NOMO-1 (cell line): ENCODE measurements around the gene ITGA2.
"Not testable (repeated sequence)": the region's sequence is repeated elsewhere in the genome, so short reads cannot be mapped to it uniquely, and the experiment has no call there.

Experiments used
- DNase-seq, 2 experiments: peaks; one replicate each; lab custom pipeline; 2025; ENCODE audit not compliant: unreplicated experiment in 2 of 2; lab: John Stamatoyannopoulos, UW

Gene ITGA2

DNA sequence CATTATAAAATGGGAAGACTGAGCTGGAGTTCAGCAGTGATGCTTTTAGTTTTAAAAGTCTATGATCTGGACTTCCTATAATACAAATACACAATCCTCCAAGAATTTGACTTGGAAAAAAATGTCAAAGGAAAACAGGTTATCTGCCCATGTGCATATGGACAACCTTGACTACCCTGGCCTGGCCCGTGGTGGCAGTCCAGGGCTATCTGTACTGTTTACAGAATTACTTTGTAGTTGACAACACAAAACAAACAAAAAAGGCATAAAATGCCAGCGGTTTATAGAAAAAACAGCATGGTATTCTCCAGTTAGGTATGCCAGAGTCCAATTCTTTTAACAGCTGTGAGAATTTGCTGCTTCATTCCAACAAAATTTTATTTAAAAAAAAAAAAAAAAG is 103.1 kb downstream of the ITGA2 start:
- DNase-seq = no peak

DNA sequence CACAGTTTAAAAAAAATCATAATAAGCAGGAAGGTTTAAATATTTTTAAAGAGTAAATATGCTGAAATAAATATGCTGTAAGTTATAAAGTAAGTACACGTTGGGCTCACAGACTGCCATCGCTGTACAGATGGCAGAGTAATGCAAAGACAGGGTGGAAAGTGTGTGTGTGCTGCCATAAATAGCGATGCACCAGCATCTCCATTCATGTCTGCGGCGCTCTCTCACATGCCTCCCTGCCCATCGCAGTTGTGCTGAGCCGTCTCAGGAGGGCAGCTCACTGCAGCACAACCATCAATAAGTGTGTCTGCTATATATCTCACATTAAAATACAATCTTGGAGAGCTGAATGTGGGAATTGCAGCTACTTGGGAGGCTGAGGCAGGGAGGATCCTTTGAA is 106.1 kb downstream of the ITGA2 start:
- no peak for DNase-seq

DNA sequence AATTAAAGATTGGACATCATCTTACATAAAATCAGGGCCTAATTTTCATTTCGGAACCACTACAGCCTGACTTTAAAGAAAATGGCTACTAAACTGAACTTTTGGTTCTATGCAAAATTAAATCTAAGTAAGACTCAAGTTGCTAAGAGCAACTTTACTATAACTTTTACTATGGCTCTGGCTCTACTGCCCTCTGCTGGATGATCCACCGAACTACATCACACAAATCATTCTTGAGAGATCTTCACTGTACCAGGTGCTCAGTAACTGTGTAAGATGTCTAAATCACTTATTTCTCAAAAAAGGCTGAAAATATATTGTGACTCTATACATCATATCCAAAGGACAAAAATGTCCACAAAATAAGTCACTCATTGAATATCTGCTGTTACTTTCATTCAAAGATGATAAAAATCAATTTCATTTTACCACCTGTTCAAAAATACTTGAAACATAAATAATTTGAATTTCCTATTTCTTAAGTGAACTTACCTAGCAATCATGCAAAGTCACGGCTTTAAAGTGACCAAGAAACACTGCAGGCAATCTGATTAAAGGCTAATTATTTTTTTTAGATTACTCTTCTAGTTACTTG is 106.9 kb downstream of the ITGA2 start:
- peak; percentile 16 to 45 for DNase-seq

DNA sequence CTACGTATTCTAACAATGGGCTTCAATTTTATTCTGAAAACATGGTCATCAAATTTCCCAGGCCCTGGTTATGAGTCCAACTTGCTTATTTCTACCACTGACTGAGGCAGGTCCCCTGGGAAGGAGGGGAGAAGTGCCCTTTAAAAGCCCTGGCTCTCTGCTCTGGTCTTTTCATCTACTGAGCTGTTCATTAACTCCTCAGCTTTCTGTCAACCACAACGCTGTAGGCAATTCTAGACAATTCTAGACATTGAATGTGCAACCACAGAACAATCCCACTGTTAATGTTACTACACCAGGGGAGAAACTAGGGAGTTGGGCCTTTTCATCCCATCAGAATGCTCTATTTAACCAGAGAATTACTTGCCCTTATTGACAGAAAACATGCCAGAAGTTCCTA is 110.4 kb downstream of the ITGA2 start:
- DNase-seq = no peak

DNA sequence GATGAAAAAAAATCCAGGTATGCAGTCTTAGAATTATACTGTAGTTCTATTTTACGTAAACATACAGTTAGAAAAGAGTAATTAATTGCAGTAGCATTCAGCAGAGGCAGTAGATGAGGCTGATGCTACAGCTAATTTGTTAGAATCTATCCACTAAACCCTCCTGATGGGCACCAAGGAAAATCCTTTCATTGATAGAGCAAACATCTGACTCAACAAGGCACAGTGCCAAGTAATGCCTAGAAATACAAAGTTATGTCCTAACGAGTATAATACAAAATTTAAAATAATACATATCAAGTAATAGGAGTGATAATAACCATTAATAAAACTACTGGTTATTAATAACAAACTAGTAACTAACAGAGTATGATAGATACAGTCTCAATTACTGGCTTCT is 111.5 kb downstream of the ITGA2 start:
- DNase-seq = no peak

DNA sequence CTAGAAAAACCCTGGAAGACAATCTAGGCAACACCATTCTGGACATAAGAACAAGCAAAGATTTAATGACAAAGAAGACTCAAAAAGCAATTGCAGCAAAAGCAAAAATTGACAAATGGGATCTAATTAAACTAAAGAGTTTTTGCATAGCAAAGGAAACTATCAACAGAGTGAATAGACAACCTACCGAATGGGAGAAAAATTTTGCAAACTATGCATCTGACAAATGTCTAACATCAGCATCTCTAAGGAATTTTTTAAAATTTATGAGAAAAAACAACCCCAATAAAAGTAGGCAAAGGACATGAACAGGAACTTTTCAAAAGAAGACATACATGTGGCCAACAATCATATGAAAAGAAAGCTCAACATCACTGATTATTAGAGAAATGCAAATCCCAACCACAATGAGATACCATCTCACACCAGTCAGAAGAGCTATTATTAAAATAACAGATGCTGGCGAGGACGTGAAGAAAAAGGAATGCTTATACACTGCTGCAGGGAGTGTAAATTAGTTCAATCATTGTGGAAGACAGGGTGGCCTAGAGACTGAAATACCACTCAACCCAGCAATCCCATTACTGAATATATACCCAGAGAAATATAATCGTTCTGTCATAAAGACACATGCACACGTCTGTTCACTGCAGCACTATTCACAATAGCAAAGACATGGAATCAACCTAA is 116.6 kb downstream of the ITGA2 start:
- DNase-seq = no peak

DNA sequence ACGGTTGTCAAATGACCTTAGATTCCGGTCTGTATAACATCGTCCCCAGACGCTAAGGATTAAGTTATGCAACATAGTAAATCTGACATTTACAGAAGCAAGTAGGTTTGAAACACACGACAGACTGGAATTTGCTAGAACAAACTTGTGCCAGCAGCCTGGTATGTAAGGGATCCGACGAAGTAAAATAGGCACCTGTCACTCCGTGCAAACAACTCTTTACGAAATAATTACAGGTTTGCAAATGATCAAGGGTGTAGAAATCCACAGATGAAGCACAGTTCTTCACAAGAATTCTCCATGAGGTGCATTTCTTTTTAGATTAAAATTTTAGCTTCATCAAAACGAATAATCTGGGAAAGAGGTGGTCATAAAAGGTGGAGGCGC is 119.9 kb downstream of the ITGA2 start:
- peak; percentile 9 to 28 for DNase-seq

DNA sequence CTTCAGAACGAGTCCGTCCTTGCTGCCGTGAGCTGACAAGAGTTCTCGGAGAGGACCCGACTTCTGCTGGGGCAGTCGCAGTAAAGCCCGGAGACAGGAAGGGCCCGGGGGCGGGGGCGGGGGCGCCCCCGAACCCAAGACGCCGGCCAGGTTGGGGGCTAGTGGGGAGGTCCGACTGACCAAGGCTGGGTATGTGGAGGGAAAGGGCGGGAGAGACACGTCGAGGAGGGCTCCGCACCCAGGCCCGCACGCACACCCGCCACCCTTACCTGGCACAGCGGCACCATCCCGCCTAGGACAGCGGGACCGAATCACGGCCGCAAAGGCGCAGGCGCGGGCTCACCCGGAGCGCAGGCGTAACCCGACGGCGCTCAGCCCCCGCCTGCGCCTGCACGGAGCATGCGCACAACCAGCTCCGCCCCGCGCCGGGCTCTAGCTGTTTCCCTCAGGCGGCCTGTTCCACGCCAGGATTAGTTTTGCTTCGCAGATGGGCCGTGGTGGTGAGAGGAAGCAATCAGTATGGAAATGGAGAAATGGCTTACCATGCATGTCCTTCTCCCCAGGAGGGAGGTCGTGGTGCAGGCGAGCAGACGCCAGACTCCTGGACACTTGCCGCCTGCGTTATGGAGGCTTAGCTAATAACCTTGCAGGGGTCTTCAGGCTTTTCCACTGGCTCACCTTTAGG is 120.4 kb downstream of the ITGA2 start, which contains the start of gene MOCS2:
Gene MOCS2, minus strand, starts transcription at position 315 of the 685 bp plus-strand sequence. CDS start 2,583 bp downstream, outside the sequence.
- peak; percentile 78 to 91 for DNase-seq

DNA sequence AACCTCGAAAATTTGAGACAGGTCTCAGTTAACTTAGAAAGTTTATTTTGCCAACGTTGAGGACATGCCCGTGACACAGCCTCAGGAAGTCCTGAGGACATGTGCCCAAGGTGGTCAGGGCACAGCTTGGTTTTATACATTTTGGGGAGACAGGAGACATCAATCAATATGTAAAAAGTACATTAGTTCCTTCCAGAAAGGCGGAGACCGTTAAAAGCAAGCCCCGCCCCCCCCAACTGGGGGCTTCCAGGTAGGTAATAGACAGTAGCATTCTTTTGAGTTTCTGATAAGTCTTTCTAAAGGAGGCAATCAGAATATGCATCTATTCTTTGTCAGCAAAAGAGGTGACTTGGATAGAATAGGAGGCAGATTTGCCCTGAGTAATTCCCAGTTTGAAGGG is 121.0 kb downstream of the ITGA2 start:
- no peak for DNase-seq

DNA sequence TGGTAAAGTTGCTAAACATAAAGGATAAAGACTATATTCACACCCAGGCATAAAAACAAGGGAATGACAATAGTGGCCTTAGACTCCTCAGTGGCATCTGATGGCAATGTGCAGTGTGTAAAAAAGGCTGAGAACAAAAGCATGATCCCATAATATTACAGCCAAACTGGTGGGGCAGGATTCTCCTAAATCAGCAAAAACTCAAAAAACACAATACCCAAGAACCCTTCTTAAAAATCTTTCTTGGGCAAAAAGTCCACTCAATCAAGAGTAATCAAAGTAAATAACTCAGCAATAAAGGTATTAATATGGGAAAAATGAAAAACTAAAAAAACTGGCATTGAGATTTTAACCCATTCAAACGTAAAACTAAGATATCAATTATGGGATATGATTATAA is 122.0 kb downstream of the ITGA2 start:
- no peak for DNase-seq

DNA sequence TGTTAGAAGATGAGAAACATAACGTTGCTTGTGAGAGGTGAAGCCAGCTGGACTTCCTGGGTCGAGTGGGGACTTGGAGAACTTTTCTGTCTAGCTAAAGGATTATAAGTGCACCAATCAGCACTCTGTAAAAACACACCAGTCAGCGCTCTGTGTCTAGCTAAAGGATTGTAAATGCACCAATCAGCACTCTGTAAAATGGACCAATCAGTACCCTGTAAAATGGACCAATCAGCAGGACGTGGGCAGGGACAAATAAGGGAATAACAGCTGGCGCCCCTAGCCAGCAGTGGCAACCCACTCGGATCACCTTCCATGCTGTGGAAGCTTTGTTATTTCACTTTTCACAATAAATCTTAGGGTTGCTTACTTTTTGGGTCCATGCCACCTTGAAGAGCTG is 123.2 kb downstream of the ITGA2 start:
- not testable (repeated sequence) for DNase-seq

DNA sequence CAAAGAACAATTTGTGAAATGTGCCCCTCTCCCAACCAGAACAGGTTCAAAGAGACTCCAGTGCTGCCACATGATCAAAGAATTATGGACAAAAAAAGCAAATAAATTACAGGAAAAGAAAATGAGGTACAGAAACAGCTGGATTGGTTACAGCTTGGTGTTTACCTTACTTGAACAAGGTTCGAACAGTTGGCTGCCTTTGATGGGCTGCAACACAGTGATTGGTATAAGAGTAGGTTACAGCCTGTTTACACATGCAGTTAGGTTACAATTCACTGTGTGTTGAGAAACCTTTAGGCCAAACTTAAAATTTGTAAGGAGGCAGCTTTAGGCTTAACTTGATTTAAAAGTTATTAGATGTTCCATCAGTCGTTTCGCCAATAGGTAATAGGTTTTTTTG is 123.8 kb downstream of the ITGA2 start:
- no peak for DNase-seq

DNA sequence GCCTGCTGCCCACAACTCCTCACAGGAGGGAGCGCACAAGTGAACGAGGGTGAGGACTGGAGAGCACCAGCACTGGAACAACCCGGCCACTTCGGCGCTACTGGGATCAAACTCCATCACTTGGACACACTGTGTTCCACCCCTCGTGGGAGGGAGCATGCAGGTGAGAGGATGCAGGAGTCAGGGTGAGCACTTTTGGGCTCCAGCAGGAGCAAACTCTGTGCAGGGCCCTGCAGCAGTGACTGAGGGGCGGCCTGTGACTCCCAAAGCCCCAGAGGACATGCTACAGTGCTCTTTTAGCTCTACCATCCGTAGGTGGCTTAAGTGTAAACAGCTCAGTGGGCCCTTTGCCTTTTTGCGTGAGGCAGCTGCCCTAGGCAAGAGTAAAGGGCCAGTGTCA is 124.8 kb downstream of the ITGA2 start:
- DNase-seq = no peak

DNA sequence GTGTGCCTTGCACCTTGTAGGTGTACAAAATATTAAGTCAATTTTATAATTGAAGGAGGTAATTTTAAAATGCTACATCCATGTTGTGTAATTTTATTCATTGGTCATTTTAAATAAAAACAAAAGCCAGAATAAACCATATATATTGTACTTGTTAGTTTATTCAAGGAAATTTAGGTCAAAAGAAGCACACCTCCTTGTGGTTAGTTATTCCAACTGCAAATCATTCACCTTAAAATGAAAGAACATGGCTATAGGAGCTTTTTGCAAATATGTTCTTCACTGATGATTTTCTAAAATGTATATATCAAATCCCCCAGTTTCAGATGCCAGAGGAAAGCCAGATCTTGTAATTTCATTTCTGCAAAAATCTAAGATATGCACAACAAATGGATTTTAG is 125.8 kb downstream of the ITGA2 start:
- no peak for DNase-seq

DNA sequence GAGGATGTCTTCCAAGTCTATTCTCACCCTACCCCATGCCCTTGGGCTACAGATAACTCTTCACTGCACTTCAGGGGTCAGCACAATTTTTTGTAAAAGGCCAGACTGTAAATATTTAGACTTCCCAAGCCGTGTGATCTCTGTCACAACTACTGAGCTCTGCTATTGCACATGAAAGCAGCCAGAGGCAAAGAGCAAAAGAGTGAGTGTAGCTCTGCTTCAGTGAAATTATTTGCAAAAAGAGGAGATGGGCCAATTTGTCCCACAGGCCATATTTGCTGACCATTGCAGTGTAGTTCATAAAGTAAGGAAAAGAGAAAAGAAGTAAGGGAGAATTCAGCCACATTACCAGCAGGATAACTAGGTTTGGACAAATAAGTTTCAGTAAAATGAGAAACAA is 127.4 kb downstream of the ITGA2 start:
- no peak for DNase-seq

DNA sequence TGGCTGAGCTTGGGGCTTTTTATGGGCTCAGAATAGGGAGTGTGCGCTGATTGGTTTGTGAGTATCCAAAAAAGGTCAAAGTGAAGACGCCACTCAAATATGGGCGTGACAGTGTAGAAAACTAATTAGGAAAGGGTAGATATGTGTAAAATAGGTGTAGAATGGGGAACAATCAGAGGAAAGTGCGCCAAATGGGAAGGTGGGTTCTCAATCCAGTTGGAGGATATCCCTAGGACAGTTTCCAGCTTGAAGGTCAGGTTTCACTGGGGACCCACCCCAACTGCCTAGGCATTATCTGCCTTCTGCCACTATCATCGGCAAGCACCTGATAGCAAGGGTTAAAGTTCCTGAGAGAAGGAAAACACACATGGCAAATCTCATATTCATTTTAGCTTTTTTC is 129.7 kb downstream of the ITGA2 start:
- DNase-seq = no peak

DNA sequence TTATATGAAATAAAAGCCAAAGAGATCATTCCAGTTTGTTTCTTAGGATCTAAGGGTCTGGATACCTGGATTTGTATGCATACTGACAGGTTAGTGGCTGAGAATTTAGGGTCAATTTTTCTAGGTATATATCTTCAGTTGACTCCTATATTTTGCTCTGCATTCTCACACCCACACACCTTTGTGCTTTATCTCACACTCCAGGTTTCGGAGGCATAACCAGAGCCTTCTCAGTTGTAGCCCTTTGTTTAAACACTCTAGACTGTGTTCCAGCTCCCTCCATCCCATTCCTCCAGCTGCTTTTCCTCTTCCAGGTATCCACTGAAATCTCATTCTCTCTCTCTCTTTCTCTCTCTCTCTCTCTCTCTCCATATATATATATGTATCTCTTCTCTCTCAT is 131.0 kb downstream of the ITGA2 start:
- no peak for DNase-seq

DNA sequence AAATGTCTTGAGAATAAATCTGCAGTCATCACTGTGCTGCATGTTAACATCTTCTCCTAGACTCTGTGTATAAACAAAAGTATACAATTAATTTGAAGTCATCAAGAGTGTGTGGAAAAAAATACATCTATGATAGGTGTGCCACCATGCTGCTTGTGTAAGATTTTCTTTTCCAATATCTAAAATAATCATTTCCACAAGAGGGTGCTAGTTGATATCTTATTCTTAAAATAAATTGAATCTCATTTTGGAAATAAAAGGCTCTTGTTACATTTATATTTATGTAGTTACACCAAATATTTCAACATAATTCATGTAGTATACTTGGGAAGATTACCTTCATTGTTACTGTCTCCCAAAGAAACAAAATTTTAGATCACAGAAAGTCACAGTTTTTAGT is 134.6 kb downstream of the ITGA2 start:
- DNase-seq = no peak

DNA sequence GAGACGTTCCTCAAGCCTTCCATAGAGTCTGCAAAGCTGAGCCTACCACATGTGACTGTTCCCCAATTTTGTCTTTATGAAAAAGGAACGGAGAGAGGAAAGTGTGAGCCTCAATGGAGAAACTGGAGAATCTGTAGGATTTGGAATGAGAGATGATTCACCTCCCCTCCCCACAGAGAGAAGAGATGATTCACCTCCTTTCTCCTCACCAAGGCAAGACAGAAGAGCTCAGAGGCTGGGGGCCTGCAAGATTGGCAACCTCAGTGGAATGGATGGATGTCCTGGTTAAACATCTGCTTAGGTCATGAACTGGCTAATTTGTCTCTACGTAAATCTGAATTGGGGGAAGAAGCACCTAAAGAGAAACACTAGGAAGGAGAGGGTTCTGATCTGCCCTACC is 137.4 kb downstream of the ITGA2 start:
- DNase-seq = no peak

DNA sequence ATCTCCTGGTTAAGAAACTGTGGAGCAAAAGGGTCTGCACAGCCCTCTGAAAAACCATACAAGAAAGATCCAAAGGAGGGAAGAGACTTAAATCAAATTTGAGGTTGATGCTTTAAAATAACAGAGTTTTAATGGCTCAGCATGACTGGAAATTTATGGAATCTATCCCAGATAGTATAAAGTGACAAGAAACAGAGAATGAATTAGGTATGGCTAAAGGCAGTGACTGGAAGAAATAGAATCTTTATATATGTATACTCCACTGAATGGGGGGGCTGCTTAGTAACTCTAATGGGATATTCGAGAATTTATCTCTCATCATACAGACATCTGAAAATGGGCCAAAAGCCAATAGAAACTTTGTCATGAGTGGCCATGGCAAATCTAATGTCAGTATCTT is 138.0 kb downstream of the ITGA2 start:
- DNase-seq = no peak

DNA sequence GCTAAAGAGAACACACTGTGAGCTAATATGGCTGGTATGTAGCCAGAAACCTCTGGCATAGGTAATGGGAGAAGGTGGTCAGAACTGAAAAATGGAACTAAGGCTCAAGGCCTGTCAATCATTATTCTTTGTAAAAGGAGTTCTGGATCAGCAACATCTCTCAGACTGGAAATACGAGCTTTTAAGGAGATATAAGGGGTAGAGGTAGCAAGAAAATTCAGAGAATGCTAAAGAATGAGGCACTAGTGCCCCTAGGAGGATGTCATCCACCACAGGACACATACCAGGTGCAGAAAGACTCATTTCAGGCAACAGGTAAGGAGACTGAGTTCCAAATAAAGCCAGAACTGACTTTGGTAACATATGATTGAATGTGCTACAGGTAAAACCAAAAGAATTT is 139.3 kb downstream of the ITGA2 start:
- DNase-seq = no peak

DNA sequence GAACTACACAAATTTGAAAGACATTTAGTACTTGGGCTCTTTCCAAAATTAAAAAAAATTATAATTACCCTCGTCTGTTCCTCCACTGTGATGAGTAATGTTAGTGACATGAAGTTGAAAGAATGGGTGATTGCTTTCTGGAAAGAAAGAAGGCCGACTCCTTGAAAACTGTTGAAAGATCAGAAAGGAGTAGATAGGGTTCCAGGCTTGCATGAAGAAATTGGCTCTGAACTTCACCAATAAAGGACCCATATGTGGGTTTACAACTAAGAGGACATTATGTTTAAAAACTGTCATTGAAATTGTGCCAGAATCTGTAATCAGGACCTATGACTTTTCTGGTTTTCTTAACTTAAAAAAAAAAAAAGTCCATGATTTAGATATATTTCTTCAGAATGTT is 141.1 kb downstream of the ITGA2 start:
- no peak for DNase-seq
